H1 (cell line): Measurements from ENCODE around the gene MBD3L5. TPM values are rescaled to one million over a fixed set of nuclear protein-coding genes. Genes with fewer than 3 reads are reported as not detected.

Source experiments
- POU5F1 ChIP-seq: IDR thresholded peaks from 2 replicates; pipeline ENCODE4 v1.6.1; 2011; ENCODE audit warnings: low read depth, mild to moderate bottlenecking, low read length, moderate library complexity
- SIN3A ChIP-seq, 2 experiments: IDR thresholded peaks in 1 of 2; conservative IDR thresholded peaks in 1 of 2; 2 replicates each; pipeline ENCODE4 v1.6.1; 2011 to 2012; ENCODE audit warnings: low read length in 2 of 2, improper control_type of control experiment in 1 of 2, low read depth in 1 of 2, mild to moderate bottlenecking in 1 of 2
- polyA plus RNA-seq, 7 experiments: library from polyadenylated mRNA; depleted of rRNA in 3 of 7; stranded (reverse) in 5 of 7; unstranded in 2 of 7; fragments of >200 nt in 5 of 7; fragments of 200-250 nt in 2 of 7; gene quantifications; 1 replicate in 5 of 7; 2 replicates in 1 of 7; 4 replicates in 1 of 7; pipeline versions ENCODE4 v1.2.1 to v1.2.3, GENCODE V29; 2011 to 2013; ENCODE audit warnings: missing spikeins in 2 of 7, mixed read lengths in 2 of 7
- total RNA-seq: library from RNA; stranded (reverse); fragmentation: NEBNext Ultra II Directional; extraction: Animal tissue kit (Norgen Biotek cat#: 25700); gene quantifications from 2 replicates; pipeline ENCODE4 v1.2.1, GENCODE V29; 2021
- TF ChIP-seq, protein P1 (sequence below): fragments of 300-600 bp; sonication (generic); IDR thresholded peaks from 2 replicates; pipeline ENCODE4 v1.7.1; 2012; ENCODE audit warnings: low read length, moderate library complexity, mild to moderate bottlenecking, inconsistent platforms; ENCODE audit not compliant: insufficient replicate concordance

MBD3L5 gene
- total and polyA plus RNA-seq, 2 of the 8 experiments (the other 6 are each of a cell fraction or from before 2014, with no cell fraction given): not detected

DNA sequence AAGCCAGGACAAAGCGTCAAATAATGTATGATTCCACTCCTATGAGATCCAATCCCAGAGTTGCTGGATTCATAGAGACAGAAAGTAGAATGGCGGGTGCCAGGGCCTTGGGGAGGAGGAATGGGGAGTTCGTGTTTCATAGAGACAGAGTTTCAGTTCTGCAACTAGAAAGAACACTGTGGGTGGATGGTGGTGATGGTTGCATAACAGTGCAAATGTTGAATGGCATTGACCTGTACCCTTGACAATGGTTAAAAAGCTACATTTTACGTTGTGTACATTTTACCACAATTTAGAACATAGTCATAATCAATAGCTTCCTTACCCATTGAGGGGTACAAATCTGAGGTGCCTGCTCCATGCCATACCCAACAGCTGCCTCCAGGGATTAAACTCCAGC lies 42.5 kb upstream of the MBD3L5 start (continued):
- TF ChIP-seq, protein P1, sequence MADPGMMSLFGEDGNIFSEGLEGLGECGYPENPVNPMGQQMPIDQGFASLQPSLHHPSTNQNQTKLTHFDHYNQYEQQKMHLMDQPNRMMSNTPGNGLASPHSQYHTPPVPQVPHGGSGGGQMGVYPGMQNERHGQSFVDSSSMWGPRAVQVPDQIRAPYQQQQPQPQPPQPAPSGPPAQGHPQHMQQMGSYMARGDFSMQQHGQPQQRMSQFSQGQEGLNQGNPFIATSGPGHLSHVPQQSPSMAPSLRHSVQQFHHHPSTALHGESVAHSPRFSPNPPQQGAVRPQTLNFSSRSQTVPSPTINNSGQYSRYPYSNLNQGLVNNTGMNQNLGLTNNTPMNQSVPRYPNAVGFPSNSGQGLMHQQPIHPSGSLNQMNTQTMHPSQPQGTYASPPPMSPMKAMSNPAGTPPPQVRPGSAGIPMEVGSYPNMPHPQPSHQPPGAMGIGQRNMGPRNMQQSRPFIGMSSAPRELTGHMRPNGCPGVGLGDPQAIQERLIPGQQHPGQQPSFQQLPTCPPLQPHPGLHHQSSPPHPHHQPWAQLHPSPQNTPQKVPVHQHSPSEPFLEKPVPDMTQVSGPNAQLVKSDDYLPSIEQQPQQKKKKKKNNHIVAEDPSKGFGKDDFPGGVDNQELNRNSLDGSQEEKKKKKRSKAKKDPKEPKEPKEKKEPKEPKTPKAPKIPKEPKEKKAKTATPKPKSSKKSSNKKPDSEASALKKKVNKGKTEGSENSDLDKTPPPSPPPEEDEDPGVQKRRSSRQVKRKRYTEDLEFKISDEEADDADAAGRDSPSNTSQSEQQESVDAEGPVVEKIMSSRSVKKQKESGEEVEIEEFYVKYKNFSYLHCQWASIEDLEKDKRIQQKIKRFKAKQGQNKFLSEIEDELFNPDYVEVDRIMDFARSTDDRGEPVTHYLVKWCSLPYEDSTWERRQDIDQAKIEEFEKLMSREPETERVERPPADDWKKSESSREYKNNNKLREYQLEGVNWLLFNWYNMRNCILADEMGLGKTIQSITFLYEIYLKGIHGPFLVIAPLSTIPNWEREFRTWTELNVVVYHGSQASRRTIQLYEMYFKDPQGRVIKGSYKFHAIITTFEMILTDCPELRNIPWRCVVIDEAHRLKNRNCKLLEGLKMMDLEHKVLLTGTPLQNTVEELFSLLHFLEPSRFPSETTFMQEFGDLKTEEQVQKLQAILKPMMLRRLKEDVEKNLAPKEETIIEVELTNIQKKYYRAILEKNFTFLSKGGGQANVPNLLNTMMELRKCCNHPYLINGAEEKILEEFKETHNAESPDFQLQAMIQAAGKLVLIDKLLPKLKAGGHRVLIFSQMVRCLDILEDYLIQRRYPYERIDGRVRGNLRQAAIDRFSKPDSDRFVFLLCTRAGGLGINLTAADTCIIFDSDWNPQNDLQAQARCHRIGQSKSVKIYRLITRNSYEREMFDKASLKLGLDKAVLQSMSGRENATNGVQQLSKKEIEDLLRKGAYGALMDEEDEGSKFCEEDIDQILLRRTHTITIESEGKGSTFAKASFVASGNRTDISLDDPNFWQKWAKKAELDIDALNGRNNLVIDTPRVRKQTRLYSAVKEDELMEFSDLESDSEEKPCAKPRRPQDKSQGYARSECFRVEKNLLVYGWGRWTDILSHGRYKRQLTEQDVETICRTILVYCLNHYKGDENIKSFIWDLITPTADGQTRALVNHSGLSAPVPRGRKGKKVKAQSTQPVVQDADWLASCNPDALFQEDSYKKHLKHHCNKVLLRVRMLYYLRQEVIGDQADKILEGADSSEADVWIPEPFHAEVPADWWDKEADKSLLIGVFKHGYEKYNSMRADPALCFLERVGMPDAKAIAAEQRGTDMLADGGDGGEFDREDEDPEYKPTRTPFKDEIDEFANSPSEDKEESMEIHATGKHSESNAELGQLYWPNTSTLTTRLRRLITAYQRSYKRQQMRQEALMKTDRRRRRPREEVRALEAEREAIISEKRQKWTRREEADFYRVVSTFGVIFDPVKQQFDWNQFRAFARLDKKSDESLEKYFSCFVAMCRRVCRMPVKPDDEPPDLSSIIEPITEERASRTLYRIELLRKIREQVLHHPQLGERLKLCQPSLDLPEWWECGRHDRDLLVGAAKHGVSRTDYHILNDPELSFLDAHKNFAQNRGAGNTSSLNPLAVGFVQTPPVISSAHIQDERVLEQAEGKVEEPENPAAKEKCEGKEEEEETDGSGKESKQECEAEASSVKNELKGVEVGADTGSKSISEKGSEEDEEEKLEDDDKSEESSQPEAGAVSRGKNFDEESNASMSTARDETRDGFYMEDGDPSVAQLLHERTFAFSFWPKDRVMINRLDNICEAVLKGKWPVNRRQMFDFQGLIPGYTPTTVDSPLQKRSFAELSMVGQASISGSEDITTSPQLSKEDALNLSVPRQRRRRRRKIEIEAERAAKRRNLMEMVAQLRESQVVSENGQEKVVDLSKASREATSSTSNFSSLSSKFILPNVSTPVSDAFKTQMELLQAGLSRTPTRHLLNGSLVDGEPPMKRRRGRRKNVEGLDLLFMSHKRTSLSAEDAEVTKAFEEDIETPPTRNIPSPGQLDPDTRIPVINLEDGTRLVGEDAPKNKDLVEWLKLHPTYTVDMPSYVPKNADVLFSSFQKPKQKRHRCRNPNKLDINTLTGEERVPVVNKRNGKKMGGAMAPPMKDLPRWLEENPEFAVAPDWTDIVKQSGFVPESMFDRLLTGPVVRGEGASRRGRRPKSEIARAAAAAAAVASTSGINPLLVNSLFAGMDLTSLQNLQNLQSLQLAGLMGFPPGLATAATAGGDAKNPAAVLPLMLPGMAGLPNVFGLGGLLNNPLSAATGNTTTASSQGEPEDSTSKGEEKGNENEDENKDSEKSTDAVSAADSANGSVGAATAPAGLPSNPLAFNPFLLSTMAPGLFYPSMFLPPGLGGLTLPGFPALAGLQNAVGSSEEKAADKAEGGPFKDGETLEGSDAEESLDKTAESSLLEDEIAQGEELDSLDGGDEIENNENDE: no peak
- TF ChIP-seq POU5F1 (no peak), SIN3A (conservative IDR thresholded peaks at IDR 0.05 in 1 of 2, IDR thresholded peaks at IDR 0.05 in 1 of 2; ENCODE audit: low read depth in 1 of 2, low read length in 2 of 2) (no peak)
